Liver (tissue), 9 donors: ENCODE data around the gene MED12L. TPM values are rescaled to one million over a fixed set of nuclear protein-coding genes. Genes with fewer than 3 reads are reported as not detected.

ENCODE experiments used
- DNase-seq: peaks from one replicate; pipeline ENCODE4 v3.0.0-alpha.2; 2017; ENCODE audit warnings: low spot score
- H3K27ac ChIP-seq, 2 donors: one replicate each; pipeline ENCODE4 v1.7.0; 2013; ENCODE audit warnings: inconsistent platforms in 2 of 2, low read length in 2 of 2, control low read depth in 1 of 2, low read depth in 1 of 2, mild to moderate bottlenecking in 1 of 2
- H3K27me3 ChIP-seq, 4 donors: one replicate each; pipeline versions ENCODE4 v1.6.1 to v1.7.0; 2013; ENCODE audit warnings: low read length in 3 of 4, inconsistent platforms in 1 of 4, mild to moderate bottlenecking in 1 of 4, moderate library complexity in 1 of 4; ENCODE audit not compliant: control insufficient read depth in 4 of 4, insufficient read depth in 4 of 4
- H3K36me3 ChIP-seq, 4 donors: one replicate each; pipeline versions ENCODE4 v1.6.1 to v1.7.0; 2013; ENCODE audit warnings: low read length in 3 of 4, mild to moderate bottlenecking in 3 of 4, low read depth in 1 of 4, moderate library complexity in 1 of 4; ENCODE audit not compliant: control insufficient read depth in 4 of 4, insufficient read depth in 3 of 4
- H3K4me1 ChIP-seq, 4 donors: one replicate each; pipeline versions ENCODE4 v1.6.1 to v1.7.0; 2013; ENCODE audit warnings: low read length in 3 of 4, mild to moderate bottlenecking in 3 of 4, moderate library complexity in 1 of 4; ENCODE audit not compliant: control insufficient read depth in 4 of 4, insufficient read depth in 4 of 4
- H3K4me3 ChIP-seq, 3 donors: one replicate each; pipeline versions ENCODE4 v1.6.1 to v1.7.0; 2013; ENCODE audit warnings: low read length in 3 of 3, control low read depth in 1 of 3, low read depth in 1 of 3, mild to moderate bottlenecking in 1 of 3
- H3K9ac ChIP-seq, 2 donors: one replicate each; pipeline ENCODE4 v1.7.0; 2013; ENCODE audit warnings: low read length in 2 of 2, mild to moderate bottlenecking in 2 of 2, moderate library complexity in 2 of 2, control low read depth in 1 of 2, low read depth in 1 of 2
- H3K9me3 ChIP-seq, 4 donors: one replicate each; pipeline versions ENCODE4 v1.6.1 to v1.7.0; 2013; ENCODE audit warnings: low read length in 3 of 4; ENCODE audit not compliant: control insufficient read depth in 4 of 4
- CTCF ChIP-seq: fragments of 150-350 bp; IDR thresholded peaks from 2 replicates; pipeline ENCODE4 v1.5.1; 2017; ENCODE audit warnings: improper control_type of control experiment, low read depth, low read length; ENCODE audit not compliant: missing input control
- EGR1 ChIP-seq, 2 donors: IDR thresholded peaks; 2 replicates each; pipeline ENCODE4 v1.6.1; 2016 to 2018; ENCODE audit warnings: antibody characterized with exemption in 2 of 2, low read depth in 2 of 2
- FOXA1 ChIP-seq: IDR thresholded peaks from 2 replicates; pipeline ENCODE4 v1.6.1; 2016; ENCODE audit warnings: antibody characterized with exemption
- FOXA2 ChIP-seq: IDR thresholded peaks from 2 replicates; pipeline ENCODE4 v1.6.1; 2016; ENCODE audit warnings: antibody characterized with exemption
- GABPA ChIP-seq, 2 donors: IDR thresholded peaks in 1 of 2; conservative IDR thresholded peaks in 1 of 2; 2 replicates each; pipeline ENCODE4 v1.6.1; 2016; ENCODE audit warnings: antibody characterized with exemption in 2 of 2, mild to moderate bottlenecking in 1 of 2, moderate library complexity in 1 of 2
- HNF4A ChIP-seq, 2 donors: conservative IDR thresholded peaks; 2 replicates each; pipeline ENCODE4 v1.6.1; 2016; ENCODE audit warnings: antibody characterized with exemption in 2 of 2, mild to moderate bottlenecking in 2 of 2
- JUND ChIP-seq, 2 donors: IDR thresholded peaks; 2 replicates each; pipeline ENCODE4 v1.6.1; 2016; ENCODE audit warnings: antibody characterized with exemption in 2 of 2
- NR2F2 ChIP-seq: IDR thresholded peaks from 2 replicates; pipeline ENCODE4 v1.6.1; 2016; ENCODE audit warnings: antibody characterized with exemption
- RAD21 ChIP-seq, 2 donors: IDR thresholded peaks; 2 replicates each; pipeline ENCODE4 v1.6.1; 2016; ENCODE audit warnings: antibody characterized with exemption in 2 of 2, mild to moderate bottlenecking in 2 of 2
- RXRA ChIP-seq, 2 donors: IDR thresholded peaks; 2 replicates each; pipeline ENCODE4 v1.6.1; 2017 to 2018; ENCODE audit warnings: antibody characterized with exemption in 2 of 2, mild to moderate bottlenecking in 1 of 2
- SP1 ChIP-seq: IDR thresholded peaks from 2 replicates; pipeline ENCODE4 v1.6.1; 2018; ENCODE audit warnings: antibody characterized with exemption, mild to moderate bottlenecking
- TAF1 ChIP-seq: conservative IDR thresholded peaks from 2 replicates; pipeline ENCODE4 v1.6.1; 2016; ENCODE audit warnings: antibody characterized with exemption, mild to moderate bottlenecking
- YY1 ChIP-seq: IDR thresholded peaks from 2 replicates; pipeline ENCODE4 v1.6.1; 2016; ENCODE audit warnings: antibody characterized with exemption, mild to moderate bottlenecking
- ZBTB33 ChIP-seq: IDR thresholded peaks from 2 replicates; pipeline ENCODE4 v1.6.1; 2016; ENCODE audit warnings: antibody characterized with exemption
- WGBS: extraction: QIAGEN DNeasy Blood & Tissue Kit; methylation state at CpG from one replicate; pipeline ENCODE4 v1.1.7; 2013; 5-methylcytosine and 5-hydroxymethylcytosine counted together
- polyA plus RNA-seq, 2 donors: library from polyadenylated mRNA; stranded (reverse) in 1 of 2; unstranded in 1 of 2; fragments of 200-250 nt in 1 of 2; fragments of >200 nt in 1 of 2; fragmentation: Nextera tagmentation in 1 of 2; extraction: Ambion mirVana in 1 of 2; gene quantifications; one replicate each; pipeline versions ENCODE4 v1.2.1 to v1.2.3, GENCODE V29; 2013 to 2015
- total RNA-seq, 2 donors: library from RNA; depleted of rRNA; stranded (reverse); fragments of >200 nt; gene quantifications; one replicate each; pipeline ENCODE4 v1.2.3, GENCODE V29; 2014
- TF ChIP-seq, protein P1 (sequence below): IDR thresholded peaks from 2 replicates; pipeline ENCODE4 v1.6.1; 2016; ENCODE audit warnings: antibody characterized with exemption, mild to moderate bottlenecking
- TF ChIP-seq, protein P2 (sequence below): IDR thresholded peaks from 2 replicates; pipeline ENCODE4 v1.6.1; 2016; ENCODE audit warnings: antibody characterized with exemption
- TF ChIP-seq, protein P3 (sequence below): IDR thresholded peaks from 2 replicates; pipeline ENCODE4 v1.6.1; 2016; ENCODE audit warnings: antibody characterized with exemption
- donor health status: healthy.
- donor health status: healthy.
- donor health status: healthy.
- donor health status: healthy.
- donor health status: healthy.

MED12L gene
- total and polyA plus RNA-seq, 4 donors: 0.02 to 2.1 (median 0.49) TPM

DNA sequence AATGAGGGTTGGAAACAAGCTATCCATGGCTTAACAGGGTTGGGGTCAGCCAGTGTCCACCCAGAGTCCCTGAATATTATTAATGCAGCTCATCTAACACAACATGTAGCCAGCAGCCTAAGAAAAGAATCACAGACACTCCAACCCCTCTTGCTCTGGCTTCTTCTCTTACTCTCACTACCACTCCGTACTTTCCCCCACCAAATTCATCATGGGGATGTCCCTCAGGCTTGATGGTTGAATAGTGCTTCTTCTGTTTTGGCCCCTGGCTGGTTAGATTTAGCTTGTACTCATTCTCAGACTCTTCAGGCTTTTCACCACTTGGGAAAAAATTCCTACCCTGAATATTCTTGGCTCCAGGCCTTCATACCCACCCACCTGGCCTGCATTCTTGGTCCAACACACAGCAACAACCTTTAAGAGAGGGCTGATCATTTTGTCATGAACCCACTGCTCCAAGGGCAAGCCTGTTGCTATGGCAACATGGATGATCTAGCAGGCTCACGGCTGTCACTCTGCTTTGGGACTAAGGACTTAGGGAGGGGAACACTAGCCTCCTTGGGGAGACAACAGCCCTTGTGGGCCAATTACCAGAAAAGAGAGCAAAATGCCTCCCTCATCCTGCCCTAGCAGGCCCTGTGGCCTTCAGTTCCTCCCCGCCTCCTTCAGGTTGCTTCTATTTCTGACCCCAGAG is 9.4 kb upstream of the MED12L start:
- H3K27ac ChIP-seq: no peak overlapping the region
- no peak overlapping the region for H3K4me3 ChIP-seq
- H3K36me3 ChIP-seq: no peaks in the 10 kb centered on the region
- no peak for DNase-seq
- H3K9me3 ChIP-seq: no peaks in the 10 kb centered on the region
- no peaks in the 10 kb centered on the region for H3K4me1 ChIP-seq
- 88% methylated on average over 3 of the region's 3 CpGs for WGBS
- no peak overlapping the region for H3K9ac ChIP-seq
- TF ChIP-seq GABPA (IDR thresholded peaks at IDR 0.05 in 1 of 2, conservative IDR thresholded peaks at IDR 0.05 in 1 of 2) (no peak), CTCF (no peak), EGR1 (IDR thresholded peaks at IDR 0.05; ENCODE audit: low read depth in 2 of 2) (no peak), FOXA1 (no peak), HNF4A (conservative IDR thresholded peaks at IDR 0.05) (no peak), YY1 (no peak), ZBTB33 (no peak), RXRA (IDR thresholded peaks at IDR 0.05) (no peak), TAF1 (no peak), NR2F2 (no peak), SP1 (no peak), FOXA2 (no peak)
- TF ChIP-seq, protein P1, sequence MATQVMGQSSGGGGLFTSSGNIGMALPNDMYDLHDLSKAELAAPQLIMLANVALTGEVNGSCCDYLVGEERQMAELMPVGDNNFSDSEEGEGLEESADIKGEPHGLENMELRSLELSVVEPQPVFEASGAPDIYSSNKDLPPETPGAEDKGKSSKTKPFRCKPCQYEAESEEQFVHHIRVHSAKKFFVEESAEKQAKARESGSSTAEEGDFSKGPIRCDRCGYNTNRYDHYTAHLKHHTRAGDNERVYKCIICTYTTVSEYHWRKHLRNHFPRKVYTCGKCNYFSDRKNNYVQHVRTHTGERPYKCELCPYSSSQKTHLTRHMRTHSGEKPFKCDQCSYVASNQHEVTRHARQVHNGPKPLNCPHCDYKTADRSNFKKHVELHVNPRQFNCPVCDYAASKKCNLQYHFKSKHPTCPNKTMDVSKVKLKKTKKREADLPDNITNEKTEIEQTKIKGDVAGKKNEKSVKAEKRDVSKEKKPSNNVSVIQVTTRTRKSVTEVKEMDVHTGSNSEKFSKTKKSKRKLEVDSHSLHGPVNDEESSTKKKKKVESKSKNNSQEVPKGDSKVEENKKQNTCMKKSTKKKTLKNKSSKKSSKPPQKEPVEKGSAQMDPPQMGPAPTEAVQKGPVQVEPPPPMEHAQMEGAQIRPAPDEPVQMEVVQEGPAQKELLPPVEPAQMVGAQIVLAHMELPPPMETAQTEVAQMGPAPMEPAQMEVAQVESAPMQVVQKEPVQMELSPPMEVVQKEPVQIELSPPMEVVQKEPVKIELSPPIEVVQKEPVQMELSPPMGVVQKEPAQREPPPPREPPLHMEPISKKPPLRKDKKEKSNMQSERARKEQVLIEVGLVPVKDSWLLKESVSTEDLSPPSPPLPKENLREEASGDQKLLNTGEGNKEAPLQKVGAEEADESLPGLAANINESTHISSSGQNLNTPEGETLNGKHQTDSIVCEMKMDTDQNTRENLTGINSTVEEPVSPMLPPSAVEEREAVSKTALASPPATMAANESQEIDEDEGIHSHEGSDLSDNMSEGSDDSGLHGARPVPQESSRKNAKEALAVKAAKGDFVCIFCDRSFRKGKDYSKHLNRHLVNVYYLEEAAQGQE: no peak
- TF ChIP-seq, protein P2, sequence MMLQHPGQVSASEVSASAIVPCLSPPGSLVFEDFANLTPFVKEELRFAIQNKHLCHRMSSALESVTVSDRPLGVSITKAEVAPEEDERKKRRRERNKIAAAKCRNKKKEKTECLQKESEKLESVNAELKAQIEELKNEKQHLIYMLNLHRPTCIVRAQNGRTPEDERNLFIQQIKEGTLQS: no peak
- H3K27me3 ChIP-seq: peaks cover 0 to 3% (median under 1%) of the 10 kb centered on the region in 4 donors

DNA sequence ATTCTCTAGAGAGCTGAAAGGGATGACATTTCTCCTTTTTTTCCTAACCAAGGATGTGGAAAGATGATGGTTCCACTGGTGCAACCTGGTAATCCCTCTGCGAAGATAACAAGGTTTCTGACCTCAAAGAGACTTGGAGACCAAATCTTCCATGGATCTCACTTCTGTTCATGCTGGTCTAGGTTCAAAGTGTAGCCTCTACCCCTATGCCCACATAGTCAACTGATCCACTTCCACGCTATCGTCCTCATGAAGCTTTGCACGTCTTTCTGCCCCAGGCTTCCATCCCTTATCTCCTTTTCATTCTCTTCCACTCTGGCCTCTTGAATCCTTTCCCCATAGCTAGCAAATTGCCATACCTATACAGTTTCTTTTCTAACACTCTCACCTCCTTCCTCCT is 8.8 kb upstream of the MED12L start:
- no peak overlapping the region for H3K9ac ChIP-seq
- no peak overlapping the region for H3K4me3 ChIP-seq
- WGBS: 89% methylated on average over 4 of the region's 4 CpGs
- no peak overlapping the region for H3K27ac ChIP-seq
- no peaks in the 10 kb centered on the region for H3K9me3 ChIP-seq
- no peaks in the 10 kb centered on the region for H3K4me1 ChIP-seq
- DNase-seq: no peak
- no peaks in the 10 kb centered on the region for H3K36me3 ChIP-seq
- H3K27me3 ChIP-seq: peaks cover 0 to 3% (median under 1%) of the 10 kb centered on the region in 4 donors
- TF ChIP-seq RXRA (IDR thresholded peaks at IDR 0.05) (no peak), NR2F2 (no peak), RAD21 (IDR thresholded peaks at IDR 0.05) (no peak), ZBTB33 (no peak), HNF4A (conservative IDR thresholded peaks at IDR 0.05) (no peak), JUND (IDR thresholded peaks at IDR 0.05) (no peak), TAF1 (no peak), SP1 (no peak), CTCF (no peak), FOXA1 (no peak), FOXA2 (no peak)
- TF ChIP-seq, protein P2: no peak
- TF ChIP-seq, protein P3, sequence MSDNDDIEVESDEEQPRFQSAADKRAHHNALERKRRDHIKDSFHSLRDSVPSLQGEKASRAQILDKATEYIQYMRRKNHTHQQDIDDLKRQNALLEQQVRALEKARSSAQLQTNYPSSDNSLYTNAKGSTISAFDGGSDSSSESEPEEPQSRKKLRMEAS: no peak
